GM18507 (cell line): ENCODE measurements around the gene PCYOX1L.
A peak's percentile ranks its signal among the peaks of the same experiment; 100 is the strongest.

Experiments used
- DNase-seq: peaks from one replicate; pipeline ENCODE4 v3.0.0; 2011; ENCODE audit warnings: low read depth; ENCODE audit not compliant: insufficient read length; ENCODE audit errors: extremely low spot score
- FAIRE-seq: peaks from 2 replicates; lab custom pipeline; 2011; peaks lifted over from hg19 to GRCh38; lab: Jason Lieb, UNC

PCYOX1L gene, protein sequence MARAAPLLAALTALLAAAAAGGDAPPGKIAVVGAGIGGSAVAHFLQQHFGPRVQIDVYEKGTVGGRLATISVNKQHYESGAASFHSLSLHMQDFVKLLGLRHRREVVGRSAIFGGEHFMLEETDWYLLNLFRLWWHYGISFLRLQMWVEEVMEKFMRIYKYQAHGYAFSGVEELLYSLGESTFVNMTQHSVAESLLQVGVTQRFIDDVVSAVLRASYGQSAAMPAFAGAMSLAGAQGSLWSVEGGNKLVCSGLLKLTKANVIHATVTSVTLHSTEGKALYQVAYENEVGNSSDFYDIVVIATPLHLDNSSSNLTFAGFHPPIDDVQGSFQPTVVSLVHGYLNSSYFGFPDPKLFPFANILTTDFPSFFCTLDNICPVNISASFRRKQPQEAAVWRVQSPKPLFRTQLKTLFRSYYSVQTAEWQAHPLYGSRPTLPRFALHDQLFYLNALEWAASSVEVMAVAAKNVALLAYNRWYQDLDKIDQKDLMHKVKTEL

DNA sequence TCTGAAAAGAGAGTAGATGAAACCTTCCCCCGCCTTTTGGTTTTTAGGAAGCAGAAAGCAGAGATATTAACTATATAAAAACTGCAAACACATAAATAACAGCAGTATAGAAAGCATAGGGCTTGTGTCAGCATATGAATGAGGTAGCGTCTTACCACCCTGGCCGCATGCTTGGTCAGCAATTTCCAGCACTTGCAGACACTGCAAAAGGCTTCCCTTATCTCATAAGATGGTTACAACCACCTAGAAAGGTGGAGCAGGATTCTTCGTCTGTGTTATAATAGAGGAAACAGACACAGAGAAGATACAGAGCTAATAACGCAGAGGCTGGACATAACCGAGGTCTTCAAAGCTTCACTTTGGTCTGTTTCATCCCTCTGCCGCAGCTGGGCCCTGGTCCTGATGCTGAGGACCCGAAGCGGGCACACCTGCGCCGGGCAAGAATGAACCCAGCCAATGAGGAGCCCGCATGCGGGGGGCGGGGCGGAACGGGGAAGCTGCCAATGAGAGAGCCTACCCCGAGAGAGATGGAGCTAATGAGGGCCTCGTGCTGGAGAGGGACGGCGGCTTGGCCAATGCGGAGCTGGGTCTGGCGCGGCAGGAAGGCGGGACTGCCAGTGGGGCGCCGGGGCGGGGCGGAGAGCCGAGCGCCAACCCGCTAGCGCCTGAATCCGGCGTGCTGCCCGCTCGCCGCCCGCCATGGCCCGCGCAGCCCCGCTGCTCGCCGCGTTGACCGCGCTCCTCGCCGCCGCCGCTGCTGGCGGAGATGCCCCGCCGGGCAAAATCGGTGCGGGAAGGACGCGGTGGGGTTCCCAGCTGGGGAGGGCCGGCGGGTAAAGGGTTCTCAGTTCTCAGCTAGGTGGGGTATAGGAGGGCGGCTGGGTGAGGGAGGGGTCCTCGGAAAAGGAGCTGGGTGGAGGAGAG, at the start of gene PCYOX1L:
Gene PCYOX1L (plus strand): TSS at position 677 of the 924 bp plus-strand sequence. CDS start 23 bp downstream, at position 700.
- FAIRE-seq = peak; percentile 92
- DNase-seq = peak; percentile 92

DNA sequence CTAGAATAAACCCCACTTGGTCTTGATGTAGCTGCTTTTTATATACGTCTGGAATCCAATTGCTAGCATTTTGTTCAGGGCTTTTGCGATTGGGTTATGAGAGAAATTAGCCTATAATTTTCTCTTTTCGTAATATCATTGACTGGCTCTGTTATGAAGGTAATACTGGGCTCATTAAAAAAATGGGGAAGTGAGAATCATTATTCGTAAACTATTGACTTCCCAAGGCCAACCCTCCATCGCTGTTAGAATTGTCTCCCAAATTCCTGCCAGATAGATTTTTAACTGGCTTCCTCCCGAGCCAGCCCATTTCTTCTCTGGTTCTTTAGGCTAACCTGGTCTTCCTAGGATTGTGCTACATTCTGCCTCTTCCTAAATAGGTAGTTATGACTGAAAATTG, 48.5 kb upstream of the PCYOX1L start:
- FAIRE-seq (no peak), DNase-seq (no peak)

DNA sequence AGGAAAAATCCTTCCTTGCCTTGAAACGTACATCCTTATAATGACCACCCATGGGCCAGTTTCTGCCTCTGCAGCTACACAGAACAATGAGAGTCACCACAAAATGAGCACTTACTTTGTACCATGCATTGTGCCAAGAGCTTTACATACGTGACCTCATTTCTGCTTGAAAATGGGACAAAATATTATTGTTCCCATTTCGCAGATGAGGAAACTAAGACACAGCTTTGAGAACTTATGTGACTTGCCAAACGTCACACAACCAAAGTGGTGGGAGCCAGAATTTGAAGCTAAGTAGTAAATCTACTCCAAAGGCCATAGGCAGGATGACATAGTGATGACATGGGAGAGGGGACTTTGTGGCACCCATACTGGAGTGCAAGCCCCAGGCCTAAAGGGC, 47.4 kb upstream of the PCYOX1L start:
- no peak for FAIRE-seq
- no peak for DNase-seq

DNA sequence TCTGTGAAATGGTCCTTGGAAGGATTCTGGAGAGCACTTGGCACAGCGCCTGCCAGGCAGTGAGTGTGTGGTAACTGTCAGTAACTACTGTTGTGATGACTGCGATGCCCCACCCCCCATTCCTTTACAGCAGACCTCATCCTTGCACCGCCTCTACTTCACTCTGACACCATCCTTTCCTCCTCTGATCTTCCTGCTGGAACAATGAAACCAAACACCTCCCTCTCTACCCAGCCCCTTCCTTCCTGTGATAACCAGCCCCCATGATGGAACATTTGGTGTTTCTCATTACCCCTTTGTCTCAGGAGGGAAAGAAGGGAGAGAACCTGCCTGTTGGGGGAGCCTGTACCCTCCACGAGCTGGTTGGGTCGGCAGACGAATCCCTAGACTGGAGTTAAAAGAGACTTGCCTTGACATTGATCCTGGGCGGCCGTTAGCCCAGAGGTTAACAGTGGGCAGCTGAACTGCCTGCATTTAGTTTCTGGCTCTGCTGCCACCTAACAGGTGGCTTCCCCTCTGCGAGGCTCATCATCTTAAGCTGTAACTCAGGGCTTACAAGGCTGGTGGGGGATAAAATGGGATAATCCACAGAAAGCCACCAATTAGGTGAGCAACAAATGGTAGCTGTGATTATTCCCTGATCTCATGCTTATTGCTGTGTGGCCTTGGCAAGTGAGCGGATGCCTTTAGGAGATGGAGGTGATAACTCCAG, 46.7 kb upstream of the PCYOX1L start:
- DNase-seq (no peak), FAIRE-seq (no peak)

DNA sequence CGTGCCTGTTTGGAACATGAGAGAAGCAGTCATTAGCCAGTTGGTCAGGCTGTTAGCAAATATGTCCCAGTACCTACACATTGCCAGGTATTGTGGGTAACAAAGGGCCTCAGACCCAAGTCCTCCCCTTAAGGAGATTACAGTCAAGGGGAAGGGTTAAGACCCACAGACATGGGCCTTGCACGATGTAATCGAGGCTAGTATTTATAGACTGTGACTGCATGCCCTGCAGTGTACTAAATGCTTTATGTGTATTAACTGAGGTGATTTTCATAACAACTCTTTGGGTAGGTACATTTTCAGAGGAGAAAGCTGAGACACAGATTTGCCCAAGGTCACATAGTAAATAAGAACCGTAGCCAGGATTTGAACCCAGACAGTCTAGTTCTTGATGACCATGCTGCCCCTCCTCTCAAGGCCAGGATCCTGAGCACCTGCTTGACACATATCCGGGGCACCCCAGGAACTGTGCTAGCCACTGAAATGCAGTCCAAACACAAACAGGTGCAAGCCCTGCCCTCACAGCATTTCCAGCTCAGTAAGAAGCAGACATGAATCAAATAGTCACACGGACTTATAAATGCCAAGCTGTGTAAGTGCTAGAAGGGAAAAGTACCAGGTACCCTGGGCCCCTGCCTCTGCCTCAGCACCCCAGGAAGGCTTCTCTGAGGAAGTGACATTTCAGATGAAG, 44.5 kb upstream of the PCYOX1L start:
- FAIRE-seq = no peak
- no peak for DNase-seq

DNA sequence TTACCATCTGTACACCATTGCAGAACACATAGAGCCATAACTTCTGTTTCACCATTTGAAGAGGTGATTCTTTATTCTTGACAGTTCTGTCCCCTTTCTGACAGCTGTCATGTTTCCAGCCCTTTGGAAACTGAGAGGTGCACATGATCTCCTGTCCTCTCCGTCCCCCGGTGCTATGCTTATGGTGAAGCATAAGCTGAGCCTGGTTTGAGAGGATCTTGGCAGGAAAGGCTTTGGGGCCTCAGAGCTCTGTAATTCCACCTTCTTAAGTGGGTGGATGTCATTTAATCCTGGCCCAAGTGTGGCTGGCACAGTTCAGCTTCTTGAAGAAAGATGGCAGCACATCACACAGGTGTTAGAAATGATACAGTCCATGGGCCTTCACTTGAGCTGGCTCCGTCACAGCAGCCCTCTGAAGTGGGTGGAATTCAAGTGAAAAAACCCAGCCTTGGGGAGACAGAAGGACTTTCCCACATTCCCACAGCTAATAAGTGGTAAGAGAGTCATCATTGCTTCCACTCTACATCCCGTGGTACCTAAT, 43.2 kb upstream of the PCYOX1L start:
- FAIRE-seq (no peak), DNase-seq (no peak)

DNA sequence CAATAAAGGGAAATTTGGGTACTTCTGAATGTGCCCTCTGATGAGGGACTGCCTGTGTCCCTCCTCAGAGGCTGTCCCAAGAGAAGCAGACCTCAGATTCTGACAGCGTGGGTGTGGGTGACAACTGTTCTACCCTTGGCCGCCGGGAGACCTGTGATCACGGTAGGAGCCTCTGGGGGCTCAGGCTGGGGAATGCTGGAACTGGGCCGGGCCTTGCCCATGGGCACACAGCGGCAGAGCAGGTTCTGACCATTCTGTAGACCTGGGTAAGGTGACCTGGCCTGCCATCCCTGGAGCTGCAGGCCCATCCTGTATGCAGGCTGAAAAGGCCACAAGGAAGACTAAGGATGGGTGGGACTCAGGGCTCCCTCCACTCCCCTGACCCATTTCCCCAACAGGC, 42.1 kb upstream of the PCYOX1L start:
- FAIRE-seq (no peak), DNase-seq (no peak)

DNA sequence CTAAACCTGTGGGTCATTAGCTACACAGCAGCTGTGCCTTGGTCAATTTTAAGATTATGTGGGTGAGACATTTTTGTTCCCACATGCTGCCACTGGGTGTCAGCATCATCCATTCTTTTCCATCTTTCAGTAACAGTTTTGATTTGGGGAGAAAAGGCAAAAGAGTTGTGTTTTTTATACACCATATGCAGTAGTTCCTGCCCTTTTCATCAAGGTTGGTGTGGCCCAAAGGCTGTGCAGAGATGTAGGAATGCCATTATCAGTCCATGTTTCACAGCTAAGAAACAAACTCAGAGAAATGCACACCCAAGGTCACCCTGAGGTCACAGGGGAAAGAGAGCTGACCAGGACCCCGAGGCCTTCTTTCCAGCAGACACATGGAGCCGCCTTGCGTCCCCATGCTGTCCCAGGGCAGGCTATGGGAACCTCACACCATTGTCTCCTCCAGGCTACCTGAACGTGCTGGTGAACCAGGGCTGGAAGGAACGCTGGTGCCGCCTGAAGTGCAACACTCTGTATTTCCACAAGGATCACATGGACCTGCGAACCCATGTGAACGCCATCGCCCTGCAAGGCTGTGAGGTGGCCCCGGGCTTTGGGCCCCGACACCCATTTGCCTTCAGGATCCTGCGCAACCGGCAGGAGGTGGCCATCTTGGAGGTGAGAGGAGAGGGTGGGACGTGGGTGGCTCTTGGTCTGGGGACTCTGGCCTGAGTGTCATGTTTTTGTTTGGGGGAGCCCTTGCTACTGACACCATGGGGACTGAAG, 40.4 kb upstream of the PCYOX1L start:
- FAIRE-seq (peak; percentile 71), DNase-seq (peak; percentile 35)

DNA sequence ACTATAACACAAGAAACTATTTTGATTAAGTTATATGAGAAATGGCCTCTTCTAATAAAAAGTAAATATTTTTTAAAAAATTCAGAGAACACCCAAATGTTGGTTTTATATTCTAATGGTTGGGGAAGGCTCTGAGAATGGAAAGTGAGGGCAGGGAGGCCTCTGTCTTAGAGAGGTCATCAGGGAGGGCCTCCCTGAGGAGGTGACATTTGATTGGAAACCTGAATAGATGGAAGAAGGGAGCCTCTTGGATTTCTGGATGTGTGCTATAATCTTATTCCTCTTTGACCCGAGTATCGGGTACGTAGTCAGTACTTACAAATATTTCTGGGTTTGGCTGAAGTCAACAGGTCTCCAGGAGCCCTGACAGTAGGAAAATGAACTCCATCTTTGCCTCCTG, 38.7 kb upstream of the PCYOX1L start:
- no peak for DNase-seq
- FAIRE-seq = no peak

DNA sequence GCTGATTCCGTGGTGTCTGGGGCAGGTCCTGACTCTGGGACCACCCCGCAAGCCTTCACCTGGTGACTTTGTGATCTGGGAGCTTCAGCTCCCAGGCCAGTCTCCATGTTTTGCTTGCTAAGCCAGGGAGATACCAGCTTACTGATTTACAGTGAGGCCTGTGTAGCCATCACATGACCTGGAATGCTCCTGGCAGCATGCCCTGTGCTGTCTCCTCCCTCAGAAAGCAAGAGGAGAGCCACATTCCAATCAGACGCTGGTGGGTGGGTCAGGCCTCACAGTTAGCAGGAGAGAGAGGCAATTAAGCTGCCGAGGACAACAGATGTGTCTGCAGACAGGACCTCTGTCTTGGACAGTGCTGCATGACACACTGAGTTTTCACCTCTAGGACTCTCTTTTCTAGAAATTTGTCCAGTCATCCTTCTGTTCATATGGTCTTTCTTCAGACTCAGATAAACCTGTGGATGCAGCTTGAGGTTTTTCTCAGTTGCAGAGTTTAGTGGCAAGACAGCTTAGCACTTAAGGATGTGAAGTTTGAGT, 37.0 kb upstream of the PCYOX1L start:
- DNase-seq = no peak
- no peak for FAIRE-seq

DNA sequence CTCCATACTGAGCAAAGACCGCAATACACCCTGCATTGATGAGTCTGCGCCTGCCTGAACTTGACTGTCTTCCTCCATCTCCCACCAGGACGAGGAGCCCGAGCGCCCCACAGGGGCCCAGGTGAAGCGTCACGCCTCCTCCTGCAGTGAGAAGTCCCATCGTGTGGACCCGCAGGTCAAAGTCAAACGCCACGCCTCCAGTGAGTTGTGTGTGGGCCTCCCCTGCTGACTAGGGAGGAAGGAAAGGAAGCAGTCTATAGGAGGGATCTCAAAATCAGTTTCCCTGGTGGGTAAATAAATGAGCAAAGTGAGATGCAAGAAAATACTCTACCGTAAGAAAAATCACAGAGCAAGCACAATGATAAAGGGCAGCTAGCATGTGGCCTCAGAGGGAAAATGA, 35.3 kb upstream of the PCYOX1L start:
- DNase-seq = no peak
- FAIRE-seq = no peak

DNA sequence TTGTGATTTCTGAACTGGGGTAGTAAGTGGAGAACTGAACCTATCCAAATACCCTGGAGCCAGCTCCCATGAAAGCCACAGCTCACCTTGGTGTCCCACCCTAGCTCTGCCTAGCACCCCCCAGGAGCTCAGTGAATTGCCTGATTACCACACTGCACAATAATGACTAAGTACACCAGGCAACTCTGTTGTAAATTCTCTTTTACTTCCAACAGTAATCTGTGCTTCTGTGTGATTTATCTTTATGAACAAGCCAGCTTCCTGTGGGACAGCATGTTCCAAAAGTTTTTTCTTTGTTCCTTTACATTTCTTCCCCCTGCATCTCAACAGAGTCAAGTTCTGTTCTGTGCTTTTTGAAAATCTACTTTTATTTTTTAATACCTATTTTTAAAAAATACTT, 34.6 kb upstream of the PCYOX1L start:
- no peak for FAIRE-seq
- no peak for DNase-seq

DNA sequence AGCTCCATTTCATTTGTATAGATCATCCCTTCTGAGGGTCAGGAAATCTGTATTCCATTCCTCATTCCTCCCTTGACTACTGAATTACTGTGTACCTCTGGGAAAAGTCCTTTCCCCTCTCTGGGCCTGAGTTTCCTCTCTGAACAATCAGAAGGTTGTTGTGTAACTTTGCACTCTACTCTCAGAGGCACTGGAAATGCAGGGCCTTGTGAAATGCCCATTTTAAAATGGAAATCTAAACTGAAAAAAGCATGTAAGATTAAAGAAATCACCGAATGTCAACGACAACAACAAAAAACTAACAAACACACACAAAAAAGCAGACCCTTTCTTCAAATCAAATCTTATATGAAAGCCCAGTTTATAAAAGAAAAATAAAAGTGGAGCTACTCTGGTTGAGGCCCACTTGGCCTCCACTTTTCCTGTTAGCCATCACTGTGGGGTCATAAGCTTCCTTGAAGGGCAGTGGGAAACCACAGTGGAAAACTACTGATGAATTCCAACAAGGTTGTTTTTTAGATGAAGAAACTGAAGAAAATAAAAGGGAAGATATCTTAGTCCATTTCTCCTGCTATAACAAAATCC, 34.1 kb upstream of the PCYOX1L start:
- no peak for FAIRE-seq
- no peak for DNase-seq

DNA sequence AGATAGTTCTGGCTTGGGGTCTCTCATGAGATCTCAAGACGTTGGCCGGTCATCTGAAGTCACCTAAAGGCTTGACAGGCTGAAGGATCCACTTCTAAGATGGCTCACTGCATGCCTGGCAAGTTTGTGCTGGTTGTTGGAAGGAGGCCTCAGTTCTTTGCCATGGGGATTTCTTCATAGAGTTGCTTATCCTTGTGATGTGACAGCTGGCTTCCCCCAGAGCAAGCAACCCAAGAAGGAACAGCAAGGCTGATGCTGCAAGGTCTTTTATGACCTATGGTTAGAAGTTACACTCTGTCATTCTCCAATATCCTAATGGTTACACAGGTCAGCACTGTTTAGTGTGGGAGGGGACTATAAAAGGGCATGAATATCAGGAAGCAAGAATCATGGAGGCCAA, 33.2 kb upstream of the PCYOX1L start:
- no peak for DNase-seq
- no peak for FAIRE-seq

DNA sequence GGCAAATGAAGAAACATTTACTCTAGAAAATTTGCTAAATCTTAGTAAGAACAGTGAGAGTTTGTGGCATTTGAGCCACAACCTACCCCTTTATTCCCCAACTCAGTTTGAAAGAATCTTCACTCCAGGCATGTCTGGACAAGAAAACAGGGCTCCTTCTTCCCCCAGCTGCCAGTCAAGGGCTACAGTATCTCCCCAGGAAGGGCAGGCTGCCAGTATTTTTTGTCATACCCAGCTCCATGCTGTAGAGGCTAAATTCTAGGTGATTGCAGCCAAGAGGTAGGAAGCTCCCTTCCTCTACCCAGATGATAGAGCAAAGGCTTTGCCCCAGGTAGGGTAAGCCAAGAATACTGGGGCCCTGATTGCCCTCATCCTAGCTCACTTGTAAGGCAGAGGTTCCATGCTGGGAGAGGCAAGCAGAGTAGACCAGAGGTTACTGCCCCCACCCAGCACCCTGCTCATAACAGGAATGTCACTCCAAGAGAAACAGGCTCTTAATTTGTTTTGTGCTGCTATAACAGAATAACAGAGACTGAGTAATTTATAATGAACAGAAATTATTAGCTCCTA, 32.6 kb upstream of the PCYOX1L start:
- no peak for DNase-seq
- FAIRE-seq = no peak

DNA sequence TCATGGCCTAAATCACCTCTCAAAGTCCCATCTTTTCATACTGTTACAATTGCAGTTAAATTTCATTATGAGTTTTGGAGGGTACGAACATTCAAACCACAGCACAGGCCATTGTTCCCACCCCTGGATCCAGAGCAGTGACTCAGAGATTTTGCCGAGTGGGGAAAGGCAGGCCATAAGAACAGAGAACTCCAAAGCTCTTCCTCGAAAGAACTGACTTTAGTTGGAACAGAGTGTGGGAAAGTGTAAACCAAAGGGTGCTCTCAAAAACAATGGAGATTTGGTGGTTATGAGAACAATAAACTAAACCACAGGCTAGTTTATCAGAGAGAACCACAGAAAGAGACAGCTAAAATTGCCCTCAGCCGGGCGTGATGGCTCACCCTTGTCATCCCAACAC, 32.0 kb upstream of the PCYOX1L start:
- DNase-seq (no peak), FAIRE-seq (no peak)

DNA sequence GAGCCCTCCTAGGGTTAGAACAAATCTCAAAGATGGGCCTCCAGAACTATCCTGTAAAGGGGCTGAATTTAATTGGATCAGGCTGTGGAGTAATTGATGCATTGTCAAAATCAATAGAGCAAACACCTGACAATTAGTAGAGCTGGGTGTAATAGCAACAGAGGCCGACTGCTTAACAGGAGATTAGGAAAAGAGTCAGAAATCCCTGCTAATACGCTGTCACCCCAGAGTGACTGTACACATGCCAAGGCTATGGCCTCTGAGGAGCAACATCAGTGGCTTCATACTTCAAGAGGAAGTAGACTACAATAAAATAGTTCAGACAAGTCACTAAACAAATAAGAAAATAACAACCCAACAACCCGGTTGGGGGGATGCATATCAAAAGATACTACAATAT, 31.2 kb upstream of the PCYOX1L start:
- FAIRE-seq (no peak), DNase-seq (no peak)
